Heart right ventricle (tissue), 16 donors: ENCODE measurements around the gene CIBAR2. TPM values are rescaled to one million over a fixed set of nuclear protein-coding genes. Genes with fewer than 3 reads are reported as not detected.
A peak's percentile ranks its signal among the peaks of the same experiment; 100 is the strongest.

ENCODE experiments used
- ATAC-seq, 8 donors: fragments of 200-7000 bp; cut with Tn5 transposase; one replicate each; pipeline ENCODE4 v1.9.1; 2020; ENCODE audit warnings: mild to moderate bottlenecking in 8 of 8, moderate library complexity in 8 of 8, moderate number of reproducible peaks in 1 of 8
- DNase-seq, 2 donors: peaks; one replicate each; pipeline ENCODE4 v3.0.0-alpha.2; 2020
- H3K27ac ChIP-seq, 10 donors: fragments of 200-600 bp; sonication (generic) in 2 of 10; one replicate each; pipeline versions ENCODE4 v1.5.0 to v1.8.0; 2020 to 2022; ENCODE audit warnings: mild to moderate bottlenecking in 3 of 10
- H3K27me3 ChIP-seq, 7 donors: fragments of 200-600 bp; one replicate each; pipeline ENCODE4 v1.8.0; 2021 to 2022; ENCODE audit warnings: mild to moderate bottlenecking in 2 of 7
- H3K36me3 ChIP-seq, 9 donors: fragments of 200-600 bp; sonication (generic) in 1 of 9; one replicate each; pipeline versions ENCODE4 v1.5.0 to v1.8.0; 2020 to 2022; ENCODE audit warnings: mild to moderate bottlenecking in 2 of 9
- H3K4me1 ChIP-seq, 9 donors: fragments of 200-600 bp; sonication (generic) in 1 of 9; one replicate each; pipeline versions ENCODE4 v1.5.0 to v1.8.0; 2020 to 2022; ENCODE audit warnings: mild to moderate bottlenecking in 4 of 9
- H3K4me3 ChIP-seq, 10 donors: fragments of 200-600 bp; sonication (generic) in 2 of 10; one replicate each; pipeline versions ENCODE4 v1.5.0 to v1.8.0; 2020 to 2022; ENCODE audit warnings: mild to moderate bottlenecking in 7 of 10, moderate library complexity in 2 of 10
- H3K9me3 ChIP-seq, 11 donors: fragments of 200-600 bp in 10 of 11; sonication (generic) in 2 of 11; one replicate each; pipeline versions ENCODE4 v1.5.0 to v1.8.0; 2013 to 2022; ENCODE audit warnings: mild to moderate bottlenecking in 2 of 11, control low read depth in 1 of 11, moderate library complexity in 1 of 11
- WGBS, 2 donors: extraction: QIAGEN DNeasy Blood & Tissue Kit; methylation state at CpG; one replicate each; pipeline ENCODE4 v1.1.7; 2013; ENCODE audit warnings: inconsistent platforms in 1 of 2; 5-methylcytosine and 5-hydroxymethylcytosine counted together
- intact Hi-C, 10 donors: fragments of 100-400 bp; cut with DNase I; formaldehyde crosslinking; loops; one replicate each; pipeline versions ENCODE4 v1.11.1 to v1.14.2; 2022
- polyA plus RNA-seq, 2 donors: library from polyadenylated mRNA; stranded (reverse); fragments of 200-250 nt; gene quantifications; one replicate each; pipeline ENCODE4 v1.2.3, GENCODE V29; 2013
- total RNA-seq, 10 donors: library from RNA; stranded (reverse); fragmentation: NEBNext Ultra II Directional in 3 of 10; extraction: Animal tissue kit (Norgen Biotek cat#: 25700) in 3 of 10; gene quantifications; one replicate each; pipeline versions ENCODE4 v1.2.1 to v1.2.4, GENCODE V29; 2021 to 2023
- TF ChIP-seq, protein P1 (sequence below), 9 donors: fragments of 200-600 bp; sonication (generic) in 2 of 9; IDR thresholded peaks; one replicate each; pipeline versions ENCODE4 v1.5.0 to v1.8.0; 2021 to 2022; ENCODE audit warnings: antibody characterized with exemption in 9 of 9, mild to moderate bottlenecking in 5 of 9, moderate library complexity in 1 of 9
- donor health status: Arrhythmogenic right ventricular cardiomyopathy.
- donor health status: ischemic (EF 13 %, LVEDD 7.1; RV severe dilation, severe dysfunction).
- donor health status: healthy with polysubstance abuse.
- donor health status: DM: no; HTN: yes; CAD: no.
- donor health status: DM: no; HTN: no; CAD: no.
- donor health status: ischemic (EF 25% LVEDD 6.9; RV normal size, moderate dysfunction).
- donor health status: ischemic (EF 25% LVEDD 5.7; RV mildly dilated, moderate dysfunction).
- donor health status: healthy.
- donor health status: DM: yes; HTN: yes; CAD: no.
- donor health status: Ischemic cardiomyopathy.
- donor health status: ischemic (EF 35%, LVEDD 5.7; RV mildly dilated, moderate dysfunction).
- donor health status: nonischemic (EF 11% LVEDD 7.7; RV severe dilation, severe dysfunction).
- donor health status: DM: yes; HTN: yes; CAD: no.
- donor health status: PGD.
- donor health status: ischemic (EF 29% LVEDD 5.4; RV normal size, mild dysfunction).
- donor health status: nonischemic (EF 23%, LVEDD 6.1; RV moderate dilation, normal function).

CIBAR2 gene
- total and polyA plus RNA-seq, 12 donors, result not detected

DNA sequence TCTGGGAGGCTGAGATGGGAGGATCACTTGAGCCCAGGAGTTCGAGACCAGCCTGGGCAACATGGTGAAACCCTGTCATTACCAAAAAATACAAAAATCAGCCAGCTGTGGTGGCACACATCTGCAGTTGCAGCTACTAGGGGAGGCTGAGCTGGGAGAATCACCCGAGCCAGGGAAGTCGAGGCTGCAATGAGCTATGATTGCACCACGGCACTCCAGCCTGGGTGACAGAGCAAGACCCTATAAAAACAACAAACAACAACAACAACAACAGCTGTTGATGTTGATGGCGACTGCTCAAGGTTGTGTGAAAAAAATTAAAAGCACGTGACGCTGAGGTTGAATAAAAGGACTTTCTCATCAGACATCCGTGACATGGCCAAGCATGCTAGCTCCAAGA is 40.8 kb upstream of the CIBAR2 start:
- Histone ChIP-seq H3K27ac (peak overlapping the region in 9 of 10 donors; percentile 60 to 91 (median 78)), H3K4me1 (peaks cover 16 to 75% (median 53%) of the 10 kb centered on the region in 9 donors), H3K36me3 (no peaks in the 10 kb centered on the region), H3K4me3 (no peak overlapping the region), H3K9me3 (no peaks in the 10 kb centered on the region), H3K27me3 (no peaks in the 10 kb centered on the region)
- TF ChIP-seq, protein P1, sequence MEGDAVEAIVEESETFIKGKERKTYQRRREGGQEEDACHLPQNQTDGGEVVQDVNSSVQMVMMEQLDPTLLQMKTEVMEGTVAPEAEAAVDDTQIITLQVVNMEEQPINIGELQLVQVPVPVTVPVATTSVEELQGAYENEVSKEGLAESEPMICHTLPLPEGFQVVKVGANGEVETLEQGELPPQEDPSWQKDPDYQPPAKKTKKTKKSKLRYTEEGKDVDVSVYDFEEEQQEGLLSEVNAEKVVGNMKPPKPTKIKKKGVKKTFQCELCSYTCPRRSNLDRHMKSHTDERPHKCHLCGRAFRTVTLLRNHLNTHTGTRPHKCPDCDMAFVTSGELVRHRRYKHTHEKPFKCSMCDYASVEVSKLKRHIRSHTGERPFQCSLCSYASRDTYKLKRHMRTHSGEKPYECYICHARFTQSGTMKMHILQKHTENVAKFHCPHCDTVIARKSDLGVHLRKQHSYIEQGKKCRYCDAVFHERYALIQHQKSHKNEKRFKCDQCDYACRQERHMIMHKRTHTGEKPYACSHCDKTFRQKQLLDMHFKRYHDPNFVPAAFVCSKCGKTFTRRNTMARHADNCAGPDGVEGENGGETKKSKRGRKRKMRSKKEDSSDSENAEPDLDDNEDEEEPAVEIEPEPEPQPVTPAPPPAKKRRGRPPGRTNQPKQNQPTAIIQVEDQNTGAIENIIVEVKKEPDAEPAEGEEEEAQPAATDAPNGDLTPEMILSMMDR (IDR thresholded peaks at IDR 0.05), result no peak
- WGBS, 2 donors, result 64 to 79% methylated on average over 8 of the region's 8 CpGs
- ATAC-seq (no peak), DNase-seq (peak in 1 of 2 donors; percentile 2)
- intact Hi-C loops, result no loop called here

DNA sequence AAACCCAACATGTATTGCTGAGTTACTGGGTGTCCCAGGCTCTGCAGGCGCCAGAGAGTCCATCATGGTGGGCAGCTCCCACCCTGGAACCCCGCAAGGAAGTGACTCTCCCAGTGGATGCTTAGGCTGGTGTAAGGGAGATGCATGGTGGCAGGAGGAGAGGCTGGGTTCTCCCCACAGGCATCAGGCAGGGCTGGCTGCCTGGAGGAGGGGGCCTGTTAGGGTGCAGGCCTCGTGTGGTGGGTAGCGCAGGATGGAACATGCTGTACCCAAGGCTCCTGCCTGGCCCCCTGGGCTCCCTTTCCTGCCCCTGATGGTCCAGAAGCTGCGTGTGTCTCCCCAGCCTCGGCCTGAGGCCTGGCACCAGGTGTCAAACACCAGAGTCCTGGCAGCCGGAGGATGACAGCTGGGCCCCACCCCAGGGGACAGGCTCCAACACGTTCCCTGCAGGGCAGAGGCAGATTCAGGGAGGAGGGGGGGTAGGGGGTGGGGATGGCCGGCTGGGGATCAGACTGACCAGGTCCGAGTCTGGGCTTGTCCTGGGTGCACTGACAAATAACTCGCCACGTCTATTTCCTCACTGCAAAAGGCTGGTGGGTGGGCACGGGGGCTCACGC is 40.2 kb upstream of the CIBAR2 start:
- Histone ChIP-seq H3K4me1 (peaks cover 16 to 75% (median 50%) of the 10 kb centered on the region in 9 donors), H3K36me3 (no peaks in the 10 kb centered on the region), H3K4me3 (no peak overlapping the region), H3K9me3 (no peaks in the 10 kb centered on the region), H3K27me3 (no peaks in the 10 kb centered on the region), H3K27ac (peak overlapping the region; percentile 21 to 91 (median 78))
- peak in 5 of 8 donors; percentile 6 to 48 (median 36) for ATAC-seq
- WGBS, 2 donors, result 74 to 75% methylated on average over 14 of the region's 14 CpGs
- TF ChIP-seq, protein P1 (IDR thresholded peaks at IDR 0.05), result no peak
- peak in 1 of 2 donors; percentile 49 for DNase-seq
- intact Hi-C loops, result no loop called here

GRCh38 chr16:85151603-85152413 is 39.5 kb upstream of the CIBAR2 start:
- H3K27me3 ChIP-seq, result no peaks in the 10 kb centered on the region
- intact Hi-C loops, result no loop called here

GRCh38 chr16:85151079-85151602 is 38.9 kb upstream of the CIBAR2 start:
- H3K4me1 ChIP-seq, result peaks cover 18 to 78% (median 64%) of the 10 kb centered on the region in 9 donors
- intact Hi-C loops, result no loop called here
- H3K9me3 ChIP-seq, result no peaks in the 10 kb centered on the region
- H3K27me3 ChIP-seq, result no peaks in the 10 kb centered on the region
- no peaks in the 10 kb centered on the region for H3K36me3 ChIP-seq
- no peak for DNase-seq
- 77 to 79% methylated on average over 9 to 11 of the region's 11 CpGs for WGBS, 2 donors
- ATAC-seq, result no peak
- no peak overlapping the region for H3K4me3 ChIP-seq
- TF ChIP-seq, protein P1 (IDR thresholded peaks at IDR 0.05), result no peak
- H3K27ac ChIP-seq, result peak overlapping the region; percentile 21 to 91 (median 78)

More at GRCh38 chr16:85151603-85152413, 39.5 kb upstream of the CIBAR2 start:
- Histone ChIP-seq H3K9me3 (no peaks in the 10 kb centered on the region), H3K36me3 (no peaks in the 10 kb centered on the region), H3K4me1 (peaks cover 16 to 77% (median 57%) of the 10 kb centered on the region in 9 donors), H3K4me3 (no peak overlapping the region), H3K27ac (peak overlapping the region; percentile 21 to 91 (median 78))
- DNase-seq (peak; percentile 81 to 83), ATAC-seq (peak; percentile 58 to 86 (median 78))
- TF ChIP-seq, protein P1 (IDR thresholded peaks at IDR 0.05), result no peak
- WGBS, 2 donors, result 44 to 46% methylated on average over 24 of the region's 24 CpGs
